Activated CD8-positive, alpha-beta memory T cell treated with anti-CD3 and anti-CD28 coated beads, Interleukin-2, amount 50 U/mL, for 1 hour (primary cell): ENCODE results near the gene ARHGEF10L.

ENCODE experiments used
- DNase-seq: peaks from one replicate; pipeline ENCODE4 v3.0.0-alpha.2; 2020; ENCODE audit errors: extremely low read depth

Gene ARHGEF10L

DNA sequence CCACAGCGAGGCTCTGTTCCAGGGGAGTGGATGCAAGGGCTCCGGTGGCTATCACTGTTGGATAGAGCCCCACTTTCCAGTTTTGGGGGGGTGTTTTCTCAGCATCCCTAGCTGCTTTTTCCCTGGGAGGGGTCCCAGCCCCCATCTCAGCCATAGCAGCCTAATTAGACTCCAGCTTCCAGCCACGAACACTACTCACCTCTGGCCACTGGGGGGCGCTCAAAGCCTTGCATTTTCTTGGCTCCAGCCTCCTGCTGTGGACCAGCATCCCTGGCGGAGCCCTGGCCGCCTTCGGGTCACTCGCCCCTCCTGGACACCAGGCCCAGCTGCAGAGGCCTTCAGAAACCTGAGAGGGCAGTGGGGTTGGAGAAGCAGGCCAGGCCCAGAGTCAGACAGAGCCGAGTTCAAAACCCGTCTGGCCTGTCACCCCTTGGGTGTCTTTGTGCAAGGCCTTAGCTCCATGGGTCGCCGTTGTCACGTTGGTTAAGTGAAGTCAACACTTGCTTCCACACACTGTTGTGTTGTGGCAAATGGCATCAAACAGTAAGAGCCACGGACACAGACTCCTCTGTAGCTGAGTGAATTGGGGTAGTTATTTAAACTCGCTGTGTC is 122.2 kb downstream of the ARHGEF10L start:
- DNase-seq, result no peak

- no peak for DNase-seq
These were observed 122.8 kb downstream of the ARHGEF10L start for GRCh38 chr1:17662296-17662695.

- no peak for DNase-seq
These were observed 123.3 kb downstream of the ARHGEF10L start for GRCh38 chr1:17662786-17663185.

DNA sequence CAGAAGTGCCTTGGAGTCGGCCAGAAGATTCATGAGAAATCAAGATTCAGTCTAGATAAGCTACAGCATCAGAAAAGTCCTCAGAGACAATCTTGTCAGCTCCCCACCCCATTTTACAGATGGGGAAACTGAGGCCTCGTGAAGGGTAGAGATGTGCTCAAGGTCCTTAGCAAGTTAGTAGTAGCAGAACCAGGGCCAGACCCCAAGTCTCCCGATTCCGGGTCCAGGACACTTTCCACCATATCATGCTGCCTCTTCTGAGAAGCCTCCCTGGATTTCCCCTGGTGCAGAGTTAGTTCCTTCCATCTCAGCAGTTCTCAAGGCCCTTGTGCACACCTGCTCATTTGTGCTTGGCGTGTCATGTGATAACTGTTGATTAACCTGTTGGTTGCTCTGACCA is 124.1 kb downstream of the ARHGEF10L start:
- no peak for DNase-seq

DNA sequence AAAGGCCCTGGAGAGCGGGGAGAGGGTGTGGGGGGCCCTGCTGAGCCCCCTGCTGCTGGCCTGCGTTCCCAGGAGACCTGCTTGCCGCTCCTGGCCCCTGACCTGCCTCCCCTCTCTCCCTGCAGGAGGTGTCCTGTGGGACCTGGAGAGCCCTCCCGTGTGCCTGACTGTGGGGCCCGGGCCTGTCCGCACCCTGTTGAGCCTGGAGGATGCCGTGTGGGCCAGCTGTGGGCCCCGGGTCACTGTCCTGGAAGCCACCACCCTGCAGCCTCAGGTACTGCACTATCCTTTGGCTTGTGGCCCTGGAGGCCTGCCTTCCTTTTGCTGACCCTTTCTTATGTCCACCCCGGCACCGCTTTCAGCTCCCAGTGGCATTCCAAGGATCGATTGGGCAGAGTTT is 124.8 kb downstream of the ARHGEF10L start:
- no peak for DNase-seq

GRCh38 chr1:17665054-17665453 is 125.6 kb downstream of the ARHGEF10L start:
- no peak for DNase-seq

- DNase-seq, result no peak
These were observed 126.6 kb downstream of the ARHGEF10L start for GRCh38 chr1:17665950-17666720.

GRCh38 chr1:17667641-17668040 is 128.1 kb downstream of the ARHGEF10L start:
- DNase-seq, result no peak

GRCh38 chr1:17668195-17668594 is 128.7 kb downstream of the ARHGEF10L start:
- DNase-seq, result no peak

GRCh38 chr1:17668624-17669175 is 129.2 kb downstream of the ARHGEF10L start:
- no peak for DNase-seq

DNA sequence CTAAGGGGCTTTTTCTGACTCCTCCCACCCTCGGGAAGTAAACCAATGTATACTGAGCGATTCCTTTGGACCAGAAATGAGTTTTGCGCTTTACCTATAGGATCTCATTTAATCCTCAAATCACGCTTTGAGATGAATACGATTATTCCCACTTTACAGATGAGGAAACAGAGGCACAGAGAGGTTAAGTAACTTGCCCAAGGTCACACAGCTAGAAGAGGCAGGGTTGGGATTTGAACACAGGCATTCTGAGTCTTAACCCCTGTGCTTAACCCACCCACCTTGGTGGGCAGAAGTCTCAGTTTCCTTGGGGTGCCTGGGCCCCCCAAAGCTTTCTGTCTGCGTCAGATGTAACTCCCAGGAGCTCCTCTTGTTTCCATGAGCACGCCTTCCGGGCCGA is 129.8 kb downstream of the ARHGEF10L start:
- DNase-seq, result no peak

DNA sequence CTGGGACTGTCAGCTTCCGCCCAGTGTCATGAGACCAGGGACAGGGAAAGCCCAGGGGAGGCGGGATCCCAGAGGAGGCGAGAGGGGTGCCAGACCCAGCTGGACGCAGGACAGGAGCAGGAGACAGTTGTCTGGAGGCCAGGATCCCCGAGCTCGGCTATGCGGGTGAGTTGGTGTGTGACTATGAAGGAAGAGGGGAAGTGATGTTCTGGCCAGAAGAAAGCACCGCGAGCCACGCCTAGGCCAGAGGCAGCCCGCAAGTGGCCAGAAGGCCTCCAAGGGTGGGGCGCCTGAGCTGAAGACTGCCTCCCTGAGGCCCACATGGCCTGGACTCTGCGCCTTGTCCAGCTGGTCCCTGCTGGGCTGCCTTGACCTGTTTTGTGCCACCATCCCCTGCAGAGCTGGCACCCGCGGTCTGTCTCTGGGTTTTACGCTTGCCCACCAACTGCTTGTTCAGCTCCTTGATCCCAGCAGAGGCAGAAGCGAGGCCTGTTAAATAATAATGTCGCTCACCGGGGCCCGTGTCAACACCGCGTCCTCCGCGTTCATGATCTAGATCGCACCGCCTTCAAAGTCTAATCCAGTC is 130.5 kb downstream of the ARHGEF10L start:
- DNase-seq, result no peak

DNA sequence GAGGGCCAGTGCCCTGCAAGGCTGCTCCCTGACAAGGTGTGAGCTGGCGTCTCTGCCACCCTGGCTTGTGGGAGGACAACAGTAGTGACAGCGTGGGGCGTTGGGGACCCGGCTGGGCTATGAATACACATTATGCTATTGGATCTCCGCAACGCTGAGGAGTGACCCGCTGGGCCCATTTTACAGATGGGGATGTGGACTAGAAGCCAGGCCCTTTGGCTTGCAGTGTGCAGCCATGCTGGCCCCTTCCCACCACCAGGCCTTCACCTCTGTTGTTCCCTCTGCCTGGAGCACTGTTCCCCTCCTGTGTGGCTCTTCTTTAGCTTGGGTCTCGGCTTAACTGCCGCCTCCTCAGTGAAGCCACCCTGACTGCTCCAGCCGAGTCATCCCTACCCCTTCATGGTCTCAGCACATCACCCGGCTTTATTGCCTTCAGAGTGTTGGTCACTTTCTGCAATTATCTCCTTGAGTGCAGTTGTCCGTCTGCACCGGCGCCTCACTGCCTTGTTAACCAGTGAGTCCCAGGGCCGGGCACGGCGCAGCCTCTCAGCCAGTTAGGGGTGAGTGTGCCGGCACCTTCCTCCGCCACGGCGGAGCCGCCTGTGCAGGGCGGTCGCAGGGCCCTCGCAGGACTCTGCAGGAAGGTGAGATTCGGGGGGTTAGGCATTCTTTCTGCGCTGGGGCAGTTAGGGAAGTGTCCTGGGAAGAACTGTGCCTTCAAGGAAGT is 131.3 kb downstream of the ARHGEF10L start:
- no peak for DNase-seq

- DNase-seq, result no peak
These were observed 131.8 kb downstream of the ARHGEF10L start for GRCh38 chr1:17671314-17671705.

DNA sequence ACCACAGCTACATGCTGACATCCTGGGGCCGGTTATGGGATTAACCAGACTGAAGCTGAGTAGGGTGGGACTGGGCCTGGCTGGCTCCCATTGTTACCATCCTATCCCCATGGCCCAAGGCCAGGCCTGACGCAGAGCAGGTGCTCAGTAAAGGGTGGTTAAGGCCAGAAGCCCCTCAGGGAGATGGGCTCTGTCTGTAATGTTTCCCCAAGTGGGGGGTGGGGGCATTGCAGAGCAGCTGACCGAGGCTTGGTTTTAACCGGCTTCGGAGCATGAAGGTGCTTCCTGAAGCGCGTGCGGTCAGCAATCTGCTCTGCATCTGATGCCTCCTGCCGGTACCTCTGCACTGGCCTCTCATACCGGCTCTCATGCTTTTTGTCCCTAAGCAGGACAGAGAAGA is 132.2 kb downstream of the ARHGEF10L start:
- no peak for DNase-seq

GRCh38 chr1:17672226-17672625 is 132.7 kb downstream of the ARHGEF10L start:
- no peak for DNase-seq

DNA sequence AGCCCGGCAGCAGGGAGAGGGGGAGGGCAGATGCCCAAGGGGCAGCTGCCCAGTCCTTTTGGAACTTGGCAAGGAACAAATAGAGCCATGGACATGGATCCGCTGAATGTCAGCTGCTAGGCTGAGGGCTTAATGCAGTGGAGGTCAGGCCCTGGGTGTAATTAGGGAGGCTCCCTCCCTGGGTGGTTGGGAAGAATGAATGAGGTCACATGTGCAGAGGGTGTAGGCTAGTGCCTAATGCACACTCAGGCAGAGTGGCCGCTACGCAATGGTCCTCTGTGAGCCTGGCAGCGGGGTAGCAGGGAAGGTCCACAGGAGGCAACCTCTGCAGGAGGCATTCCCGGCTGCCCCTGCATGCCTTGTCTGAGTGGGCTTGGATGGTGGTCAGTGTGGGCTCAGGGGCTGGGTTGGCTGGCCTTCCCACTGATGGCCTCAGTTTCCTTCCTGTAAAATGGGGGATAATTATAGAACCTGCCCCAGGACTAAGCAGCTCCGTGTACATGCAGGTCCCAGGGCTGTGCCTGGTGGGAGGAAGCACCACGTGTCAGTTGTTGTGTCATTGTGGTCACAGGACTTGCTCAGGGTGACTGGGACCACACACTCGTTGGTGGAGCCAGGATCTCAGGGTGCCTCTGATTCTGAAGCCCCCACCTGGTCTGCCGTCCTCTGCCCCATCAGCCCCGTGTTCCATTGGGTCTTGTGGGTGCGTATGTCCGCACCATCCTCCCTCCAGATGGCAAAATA is 134.0 kb downstream of the ARHGEF10L start:
- DNase-seq, result no peak

GRCh38 chr1:17674726-17675500 is 135.4 kb downstream of the ARHGEF10L start:
- no peak for DNase-seq

DNA sequence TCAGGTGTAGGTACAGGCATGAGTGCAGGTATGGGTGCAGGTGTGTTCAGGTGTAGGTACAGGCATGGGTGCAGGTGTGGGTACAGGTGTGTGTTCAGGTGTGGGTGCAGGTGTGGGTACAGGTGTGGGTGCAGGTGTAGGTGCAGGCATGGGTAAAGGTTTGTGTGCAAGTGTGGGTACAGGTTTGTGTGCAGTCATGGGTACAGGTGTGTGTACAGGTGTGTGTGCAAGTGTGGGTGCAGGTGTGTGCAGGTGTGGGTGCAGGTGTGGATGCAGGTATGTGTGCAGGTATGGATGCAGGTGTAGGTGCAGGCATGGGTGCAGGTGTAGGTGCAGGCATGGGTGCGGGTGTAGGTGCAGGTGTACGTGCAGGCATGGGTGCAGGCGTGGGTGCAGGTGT is 136.2 kb downstream of the ARHGEF10L start:
- no peak for DNase-seq

DNA sequence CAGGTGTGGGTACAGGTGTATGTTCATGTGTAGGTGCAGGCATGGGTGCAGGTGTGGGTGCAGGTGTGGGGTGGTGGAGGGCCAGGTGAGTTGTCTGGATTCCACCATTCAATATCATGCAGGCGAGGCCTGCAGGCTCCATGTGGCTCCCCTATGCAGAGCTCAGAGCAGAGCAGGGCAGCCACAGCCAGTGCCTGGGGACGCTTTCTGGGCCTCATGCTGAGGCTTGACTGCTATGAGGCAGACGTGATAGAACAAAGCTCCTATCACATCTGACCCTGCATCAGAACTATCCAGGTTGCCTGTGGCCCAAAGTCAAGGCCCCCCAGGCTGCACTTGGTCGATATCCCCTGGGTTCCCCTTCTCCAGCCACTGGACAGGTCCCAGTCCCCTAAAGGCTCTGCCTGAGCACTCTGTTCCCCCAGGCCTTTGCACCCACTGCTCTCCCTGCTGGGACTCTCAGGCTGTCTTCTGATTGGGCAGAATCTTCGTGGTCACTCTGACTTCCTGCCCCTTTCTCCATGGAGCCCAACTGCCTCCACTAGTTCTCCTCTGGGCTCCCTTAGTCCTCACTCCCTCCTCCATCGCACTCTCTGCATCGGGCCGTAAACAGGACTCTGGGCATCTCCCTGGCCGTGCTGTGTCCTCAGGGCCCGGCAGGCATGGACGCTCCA is 137.0 kb downstream of the ARHGEF10L start:
- DNase-seq, result no peak
